ENCODE results near the gene NLRX1. TPM values are rescaled to one million over a fixed set of nuclear protein-coding genes. Genes with fewer than 3 reads are reported as not detected.
A peak's percentile ranks its signal among the peaks of the same experiment; 100 is the strongest.

The NLRX1 gene, protein sequence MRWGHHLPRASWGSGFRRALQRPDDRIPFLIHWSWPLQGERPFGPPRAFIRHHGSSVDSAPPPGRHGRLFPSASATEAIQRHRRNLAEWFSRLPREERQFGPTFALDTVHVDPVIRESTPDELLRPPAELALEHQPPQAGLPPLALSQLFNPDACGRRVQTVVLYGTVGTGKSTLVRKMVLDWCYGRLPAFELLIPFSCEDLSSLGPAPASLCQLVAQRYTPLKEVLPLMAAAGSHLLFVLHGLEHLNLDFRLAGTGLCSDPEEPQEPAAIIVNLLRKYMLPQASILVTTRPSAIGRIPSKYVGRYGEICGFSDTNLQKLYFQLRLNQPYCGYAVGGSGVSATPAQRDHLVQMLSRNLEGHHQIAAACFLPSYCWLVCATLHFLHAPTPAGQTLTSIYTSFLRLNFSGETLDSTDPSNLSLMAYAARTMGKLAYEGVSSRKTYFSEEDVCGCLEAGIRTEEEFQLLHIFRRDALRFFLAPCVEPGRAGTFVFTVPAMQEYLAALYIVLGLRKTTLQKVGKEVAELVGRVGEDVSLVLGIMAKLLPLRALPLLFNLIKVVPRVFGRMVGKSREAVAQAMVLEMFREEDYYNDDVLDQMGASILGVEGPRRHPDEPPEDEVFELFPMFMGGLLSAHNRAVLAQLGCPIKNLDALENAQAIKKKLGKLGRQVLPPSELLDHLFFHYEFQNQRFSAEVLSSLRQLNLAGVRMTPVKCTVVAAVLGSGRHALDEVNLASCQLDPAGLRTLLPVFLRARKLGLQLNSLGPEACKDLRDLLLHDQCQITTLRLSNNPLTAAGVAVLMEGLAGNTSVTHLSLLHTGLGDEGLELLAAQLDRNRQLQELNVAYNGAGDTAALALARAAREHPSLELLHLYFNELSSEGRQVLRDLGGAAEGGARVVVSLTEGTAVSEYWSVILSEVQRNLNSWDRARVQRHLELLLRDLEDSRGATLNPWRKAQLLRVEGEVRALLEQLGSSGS
- 10 to 100 TPM; 31.5 to 83.3 (median 67.5) TPM for total RNA-seq

DNA sequence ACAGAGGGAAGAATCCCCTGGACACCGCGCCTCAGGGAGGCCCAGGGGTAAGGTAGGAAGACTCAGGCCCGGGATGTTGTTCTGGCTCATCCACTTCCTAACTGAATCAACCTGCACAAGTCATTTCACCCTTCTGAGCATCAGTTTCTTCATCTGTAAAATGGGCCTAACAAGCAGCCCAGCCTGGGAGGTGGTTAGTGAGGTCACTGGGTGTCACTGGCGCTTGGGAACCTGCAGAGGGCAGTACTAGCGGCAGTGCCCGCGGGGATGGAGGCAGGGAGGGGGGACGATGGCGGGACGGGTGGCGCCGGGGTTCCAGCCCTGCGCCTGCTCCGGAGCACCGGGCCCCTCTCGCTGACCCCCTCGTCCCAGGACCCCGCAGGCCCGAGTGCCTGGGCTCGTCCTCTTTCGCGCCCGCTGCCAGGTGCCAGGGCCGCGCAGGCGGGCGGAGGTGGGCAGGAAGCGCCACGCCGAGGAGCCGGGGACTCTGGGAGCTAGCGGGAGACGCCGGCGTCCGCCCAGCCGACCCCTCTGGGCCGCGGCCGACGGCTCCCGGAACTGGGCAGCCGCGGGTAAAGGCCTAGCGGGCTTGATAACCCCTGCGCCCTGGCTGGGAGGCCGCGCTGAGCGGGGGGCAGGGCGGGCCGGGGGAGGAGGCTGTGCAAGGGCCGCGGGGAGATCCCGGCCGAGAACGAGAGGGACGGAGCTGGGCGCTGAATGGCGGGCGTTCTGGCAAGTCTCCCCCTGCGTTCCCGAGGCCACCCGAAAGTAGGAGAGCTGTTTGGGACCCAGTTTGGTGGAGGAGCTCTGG, at the start of gene NLRX1:
Gene NLRX1, plus strand, starts transcription at position 255 of the 811 bp plus-strand sequence. CDS start 2,679 bp downstream, outside the sequence.
- peak; percentile 41 for DNase-seq
- Histone ChIP-seq H3K4me1 (peaks cover 11 to 63% (median 26%) of the 10 kb centered on the region in 3 donors), H3K36me3 (peaks cover 0 to 28% (median 0%) of the 10 kb centered on the region in 3 donors), H3K4me3 (peak within 1 kb of the TSS; percentile 65 to 98 (median 85)), H3K27ac (peak within 1 kb of the TSS; percentile 94 to 99 (median 98)), H3K9me3 (no peaks in the 10 kb centered on the region), H3K27me3 (no peaks in the 10 kb centered on the region)
- 13% methylated on average over 18 of the region's 63 CpGs; no CpG with 5 or more reads in 1 of the 2 donors for WGBS, 2 donors
- intact Hi-C loops (cut with DNase I) = no loop called here
- TF ChIP-seq POLR2A (IDR thresholded peaks at IDR 0.05) = peak in 2 of 4 donors; percentile 87 to 88
- TF ChIP-seq, protein P1, sequence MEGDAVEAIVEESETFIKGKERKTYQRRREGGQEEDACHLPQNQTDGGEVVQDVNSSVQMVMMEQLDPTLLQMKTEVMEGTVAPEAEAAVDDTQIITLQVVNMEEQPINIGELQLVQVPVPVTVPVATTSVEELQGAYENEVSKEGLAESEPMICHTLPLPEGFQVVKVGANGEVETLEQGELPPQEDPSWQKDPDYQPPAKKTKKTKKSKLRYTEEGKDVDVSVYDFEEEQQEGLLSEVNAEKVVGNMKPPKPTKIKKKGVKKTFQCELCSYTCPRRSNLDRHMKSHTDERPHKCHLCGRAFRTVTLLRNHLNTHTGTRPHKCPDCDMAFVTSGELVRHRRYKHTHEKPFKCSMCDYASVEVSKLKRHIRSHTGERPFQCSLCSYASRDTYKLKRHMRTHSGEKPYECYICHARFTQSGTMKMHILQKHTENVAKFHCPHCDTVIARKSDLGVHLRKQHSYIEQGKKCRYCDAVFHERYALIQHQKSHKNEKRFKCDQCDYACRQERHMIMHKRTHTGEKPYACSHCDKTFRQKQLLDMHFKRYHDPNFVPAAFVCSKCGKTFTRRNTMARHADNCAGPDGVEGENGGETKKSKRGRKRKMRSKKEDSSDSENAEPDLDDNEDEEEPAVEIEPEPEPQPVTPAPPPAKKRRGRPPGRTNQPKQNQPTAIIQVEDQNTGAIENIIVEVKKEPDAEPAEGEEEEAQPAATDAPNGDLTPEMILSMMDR (IDR thresholded peaks at IDR 0.05) = peak; percentile 68 to 95 (median 82)

DNA sequence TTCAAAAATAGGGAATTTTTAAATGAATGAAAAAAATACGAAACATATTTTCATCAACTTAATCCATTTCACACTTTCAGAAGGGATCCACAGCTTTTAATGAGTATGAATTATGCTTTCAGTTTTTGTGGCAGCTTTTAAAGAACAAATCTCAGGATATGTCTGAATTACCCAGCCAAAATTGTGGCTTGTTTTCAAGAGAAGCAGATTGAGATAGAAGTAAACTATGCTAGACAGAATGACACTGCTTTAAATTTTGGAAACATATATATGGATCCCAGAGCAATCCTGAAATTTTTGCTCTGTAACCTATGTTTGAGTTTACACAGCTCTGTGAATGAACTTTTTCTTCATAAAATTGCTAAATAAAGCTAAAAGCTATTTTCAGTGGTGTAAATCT, 49.6 kb upstream of the NLRX1 start:
- no peak overlapping the region for H3K27ac ChIP-seq
- H3K9me3 ChIP-seq = no peaks in the 10 kb centered on the region
- H3K4me1 ChIP-seq = peaks cover 13 to 22% (median 18%) of the 10 kb centered on the region in 3 donors
- no peak for TF ChIP-seq POLR2A (IDR thresholded peaks at IDR 0.05)
- TF ChIP-seq, protein P1 (IDR thresholded peaks at IDR 0.05) = no peak
- 96 to 100% methylated on average over 1 of the region's 1 CpG for WGBS, 2 donors
- no peak overlapping the region for H3K4me3 ChIP-seq
- peaks cover 8 to 46% (median 10%) of the 10 kb centered on the region in 3 donors for H3K36me3 ChIP-seq
- DNase-seq = no peak
- intact Hi-C loops (cut with DNase I) = no loop called here
- no peaks in the 10 kb centered on the region for H3K27me3 ChIP-seq

DNA sequence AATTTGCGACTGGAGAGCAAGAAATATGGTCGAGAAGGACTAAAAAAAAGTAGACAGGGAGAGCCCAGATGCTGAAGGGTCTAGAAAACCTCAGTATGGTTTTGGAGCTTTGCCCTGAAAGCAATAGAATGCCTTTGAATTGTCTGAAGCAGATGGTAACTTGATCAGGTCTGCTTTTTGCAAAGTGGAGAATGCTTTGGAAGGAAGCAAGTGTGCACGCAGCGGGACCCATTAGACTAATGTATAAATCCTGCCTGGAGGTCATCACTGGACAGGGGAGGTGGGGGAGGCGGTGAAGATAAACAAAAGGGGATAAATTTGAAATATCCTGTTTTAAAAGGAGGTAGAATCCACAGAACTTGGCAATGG, 47.9 kb upstream of the NLRX1 start:
- peaks cover 6 to 42% (median 9%) of the 10 kb centered on the region in 3 donors for H3K36me3 ChIP-seq
- peaks cover 13 to 22% (median 22%) of the 10 kb centered on the region in 3 donors for H3K4me1 ChIP-seq
- TF ChIP-seq, protein P1 (IDR thresholded peaks at IDR 0.05) = no peak
- no peak for TF ChIP-seq POLR2A (IDR thresholded peaks at IDR 0.05)
- H3K27me3 ChIP-seq = no peaks in the 10 kb centered on the region
- intact Hi-C loops (cut with DNase I) = no loop called here
- H3K4me3 ChIP-seq = peak overlapping the region; percentile 73 to 81 (median 80)
- H3K9me3 ChIP-seq = no peaks in the 10 kb centered on the region
- H3K27ac ChIP-seq = peak overlapping the region; percentile 82 to 92 (median 86)
- no peak for DNase-seq
- WGBS, 2 donors = 15 to 19% methylated on average over 5 of the region's 5 CpGs

DNA sequence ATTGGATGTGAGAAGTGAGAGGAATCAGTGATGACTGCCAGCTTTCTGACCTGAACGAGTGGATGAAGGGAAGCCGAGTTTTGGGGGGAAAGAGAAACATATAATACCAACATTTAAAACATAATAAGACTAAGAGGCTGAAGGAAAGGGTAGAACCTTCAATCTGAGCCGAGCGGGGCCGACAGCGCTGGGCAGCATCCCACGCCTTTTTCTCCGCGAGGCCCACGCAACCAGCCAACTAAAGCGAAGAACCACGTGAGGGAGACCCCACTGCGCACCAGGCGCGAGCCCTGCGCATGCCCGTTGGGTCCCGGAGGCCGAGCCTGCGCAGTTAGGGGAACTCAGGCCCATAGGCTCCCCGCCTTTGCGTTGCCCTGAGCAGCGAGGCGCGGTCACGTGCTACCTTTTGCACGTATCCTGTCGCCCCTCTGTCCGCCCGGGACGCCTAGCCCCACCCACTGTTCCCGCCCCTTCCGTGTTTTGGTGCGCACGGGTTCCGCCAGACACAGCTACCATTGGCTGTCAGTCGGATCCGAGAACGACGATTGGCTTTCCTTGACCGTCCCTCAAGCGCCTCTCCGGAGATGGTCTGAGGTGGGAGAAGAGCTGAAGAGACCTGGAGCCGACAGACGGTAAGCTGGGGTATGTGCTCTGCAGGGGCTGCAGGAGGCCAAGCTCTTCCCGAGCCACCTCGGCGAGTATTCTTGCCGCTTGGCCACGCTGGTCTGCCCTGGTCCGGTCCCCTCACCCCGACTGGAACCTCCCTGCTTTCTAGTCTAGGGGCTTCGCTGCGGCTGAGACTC, 47.3 kb upstream of the NLRX1 start, which contains the start of gene HINFP:
Gene HINFP, plus strand, starts transcription at position 573 of the 803 bp plus-strand sequence. CDS start 5,365 bp downstream, outside the sequence.
- WGBS, 2 donors = 0% methylated on average over 22 to 23 of the region's 54 CpGs
- intact Hi-C loops (cut with DNase I) = no loop called here
- H3K27me3 ChIP-seq = no peaks in the 10 kb centered on the region
- H3K36me3 ChIP-seq = peaks cover 6 to 36% (median 9%) of the 10 kb centered on the region in 3 donors
- no peaks in the 10 kb centered on the region for H3K9me3 ChIP-seq
- peak within 1 kb of the TSS; percentile 82 to 92 (median 89) for H3K27ac ChIP-seq
- peaks cover 13 to 28% (median 27%) of the 10 kb centered on the region in 3 donors for H3K4me1 ChIP-seq
- DNase-seq = peak; percentile 97
- H3K4me3 ChIP-seq = peak within 1 kb of the TSS; percentile 73 to 81 (median 80)
- TF ChIP-seq, protein P1 (IDR thresholded peaks at IDR 0.05) = peak in 1 of 6 experiments; percentile 29
- peak in 3 of 4 donors; percentile 54 to 66 (median 55) for TF ChIP-seq POLR2A (IDR thresholded peaks at IDR 0.05)
